Caco-2 (cell line): ENCODE data around the gene KCNH2. TPM values are rescaled to one million over a fixed set of nuclear protein-coding genes. Genes with fewer than 3 reads are reported as not detected.

Experiments
- BruUV-seq: library from RNA; stranded (reverse); fragments of 400-500 nt; replicated peaks from 2 replicates; lab custom pipeline; 2021; lab: Mats Ljungman, UMichigan
- CTCF ChIA-PET: fragments of 300-600 bp; sonication (Branson Sonifier 250); formaldehyde crosslinking; loops from one replicate; lab custom pipeline; 2022; ENCODE audit warnings: antibody characterized with exemption; lab: Charles Lee
- POLR2A ChIA-PET: fragments of 300-600 bp; sonication (Branson Sonifier 250); formaldehyde crosslinking; loops from one replicate; lab custom pipeline; 2022; ENCODE audit warnings: antibody characterized with exemption; lab: Charles Lee
- DNase-seq, 2 experiments: peaks; one replicate each; pipeline versions ENCODE4 v3.0.0 to v3.0.0-alpha.2; 2020 to 2022
- H3K27me3 ChIP-seq: replicated peaks from 2 replicates; pipeline ENCODE4 v1.6.0; 2011; ENCODE audit warnings: low read length; ENCODE audit not compliant: control insufficient read depth, insufficient read depth
- H3K36me3 ChIP-seq: 2 replicates; pipeline ENCODE4 v1.5.1; 2011; ENCODE audit warnings: low read length; ENCODE audit not compliant: control insufficient read depth, insufficient read depth
- H3K4me1 ChIP-seq: fragments of 250-450 bp; sonication (Bioruptor Pico); 2 replicates; pipeline ENCODE4 v1.5.1; 2020; ENCODE audit warnings: mild to moderate bottlenecking
- H3K4me3 ChIP-seq: 2 replicates; pipeline ENCODE4 v1.5.1; 2011; ENCODE audit warnings: low read depth, mild to moderate bottlenecking, control low read depth, low read length
- H3K9me3 ChIP-seq: fragments of 250-450 bp; sonication (Bioruptor Pico); 2 replicates; pipeline ENCODE4 v1.5.1; 2020; ENCODE audit warnings: mild to moderate bottlenecking, moderate library complexity
- H3K27ac Mint-ChIP-seq: one replicate; pipeline ENCODE4 v1.8.0; 2022; ENCODE audit warnings: mixed read lengths; ENCODE audit not compliant: unreplicated experiment
- H3K27me3 Mint-ChIP-seq: one replicate; pipeline ENCODE4 v1.8.0; 2022; ENCODE audit warnings: mixed read lengths; ENCODE audit not compliant: insufficient read depth, unreplicated experiment
- H3K36me3 Mint-ChIP-seq: one replicate; pipeline ENCODE4 v1.8.0; 2022; ENCODE audit warnings: mild to moderate bottlenecking, mixed read lengths; ENCODE audit not compliant: insufficient read depth, unreplicated experiment
- H3K4me1 Mint-ChIP-seq: one replicate; pipeline ENCODE4 v1.8.0; 2022; ENCODE audit warnings: low read depth, mixed read lengths; ENCODE audit not compliant: unreplicated experiment
- H3K4me3 Mint-ChIP-seq: one replicate; pipeline ENCODE4 v1.8.0; 2022; ENCODE audit warnings: mild to moderate bottlenecking, moderate library complexity, mixed read lengths; ENCODE audit not compliant: unreplicated experiment
- H3K9me3 Mint-ChIP-seq: one replicate; pipeline ENCODE4 v1.8.0; 2022; ENCODE audit warnings: mixed read lengths; ENCODE audit not compliant: unreplicated experiment
- intact Hi-C: fragments of 100-400 bp; cut with micrococcal nuclease; formaldehyde crosslinking; loops from one replicate; pipeline ENCODE4 v1.10.0; 2022; ENCODE audit not compliant: unreplicated experiment
- total RNA-seq: library from RNA; stranded (reverse); gene quantifications from 2 replicates; pipeline ENCODE4 v1.2.3, GENCODE V29; 2022
- TF ChIP-seq, protein P1 (sequence below), 2 experiments: fragments of 200-600 bp in 1 of 2; IDR thresholded peaks; 1 replicate in 1 of 2; 2 replicates in 1 of 2; pipeline versions ENCODE4 v1.5.1 to v1.8.0; 2011 to 2022; ENCODE audit warnings: antibody characterized with exemption in 1 of 2, control low read depth in 1 of 2, inconsistent platforms in 1 of 2, low read depth in 1 of 2, low read length in 1 of 2, mild to moderate bottlenecking in 1 of 2, moderate library complexity in 1 of 2; ENCODE audit not compliant: insufficient read depth in 1 of 2, severe bottlenecking in 1 of 2, unreplicated experiment in 1 of 2

The KCNH2 gene
- total RNA-seq, 1 experiment from 2014 or later = 0.66 TPM

DNA sequence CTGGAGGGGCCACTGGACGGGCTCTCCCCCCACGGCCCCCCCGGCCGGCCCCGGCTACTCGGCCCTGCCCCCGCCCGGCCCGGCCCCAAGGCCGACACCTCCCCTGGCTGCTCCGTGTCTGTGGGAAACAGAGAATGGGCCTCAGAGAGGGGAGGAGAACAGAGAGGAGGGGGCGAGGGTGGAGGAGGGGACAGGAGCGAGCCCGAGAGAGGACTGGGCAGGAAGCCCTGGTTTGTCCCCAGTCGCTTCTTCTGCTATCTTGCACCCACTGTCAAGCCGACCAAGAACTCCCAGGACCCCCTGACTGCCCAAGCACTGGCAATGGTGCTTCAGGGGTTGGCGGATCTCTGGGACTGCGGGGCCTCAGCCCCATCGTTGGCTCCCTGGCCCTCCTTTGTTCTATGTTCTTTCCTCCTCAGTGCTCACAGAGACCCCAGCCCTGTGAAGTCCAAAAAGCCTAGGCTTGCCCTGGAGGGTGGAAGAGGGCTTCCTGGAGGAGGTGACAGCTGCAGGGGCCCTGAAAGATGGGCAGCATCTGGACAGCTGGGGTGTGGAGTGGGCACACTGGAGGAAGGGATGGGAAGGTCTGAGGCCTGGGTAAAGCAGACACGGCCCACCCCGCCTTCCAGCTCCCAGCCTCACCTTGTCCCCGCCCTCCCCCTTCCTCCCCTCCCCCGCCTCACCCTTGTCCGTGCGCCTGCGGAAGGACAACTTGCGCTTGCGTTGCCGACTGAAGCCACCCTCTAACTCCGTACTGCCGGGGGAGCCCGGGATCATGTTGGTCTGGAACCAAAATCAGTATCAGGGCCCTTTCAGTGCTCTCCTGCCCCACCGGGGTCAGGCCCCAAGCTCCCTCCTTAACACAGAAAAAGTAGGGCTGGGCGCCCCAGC lies 30.1 kb downstream of the KCNH2 start:
- no peak overlapping the region for H3K4me3 ChIP-seq
- Mint-ChIP-seq H3K27ac (no peak overlapping the region), H3K9me3 (no peaks in the 10 kb centered on the region), H3K4me1 (no peaks in the 10 kb centered on the region), H3K4me3 (no peak overlapping the region), H3K27me3 (peaks cover 8% of the 10 kb centered on the region), H3K36me3 (no peaks in the 10 kb centered on the region)
- no peaks in the 10 kb centered on the region for H3K27me3 ChIP-seq
- no peaks in the 10 kb centered on the region for H3K9me3 ChIP-seq
- intact Hi-C loops = no loop called here
- no peaks in the 10 kb centered on the region for H3K36me3 ChIP-seq
- ChIA-PET CTCF (no interaction called here), POLR2A (no interaction called here)
- BruUV-seq = no TSS peak
- 0 out of 2 replicates have a peak, but pooled peaks cover 4% of the 10 kb centered on the region for H3K4me1 ChIP-seq
- no peak for DNase-seq
- TF ChIP-seq, protein P1, sequence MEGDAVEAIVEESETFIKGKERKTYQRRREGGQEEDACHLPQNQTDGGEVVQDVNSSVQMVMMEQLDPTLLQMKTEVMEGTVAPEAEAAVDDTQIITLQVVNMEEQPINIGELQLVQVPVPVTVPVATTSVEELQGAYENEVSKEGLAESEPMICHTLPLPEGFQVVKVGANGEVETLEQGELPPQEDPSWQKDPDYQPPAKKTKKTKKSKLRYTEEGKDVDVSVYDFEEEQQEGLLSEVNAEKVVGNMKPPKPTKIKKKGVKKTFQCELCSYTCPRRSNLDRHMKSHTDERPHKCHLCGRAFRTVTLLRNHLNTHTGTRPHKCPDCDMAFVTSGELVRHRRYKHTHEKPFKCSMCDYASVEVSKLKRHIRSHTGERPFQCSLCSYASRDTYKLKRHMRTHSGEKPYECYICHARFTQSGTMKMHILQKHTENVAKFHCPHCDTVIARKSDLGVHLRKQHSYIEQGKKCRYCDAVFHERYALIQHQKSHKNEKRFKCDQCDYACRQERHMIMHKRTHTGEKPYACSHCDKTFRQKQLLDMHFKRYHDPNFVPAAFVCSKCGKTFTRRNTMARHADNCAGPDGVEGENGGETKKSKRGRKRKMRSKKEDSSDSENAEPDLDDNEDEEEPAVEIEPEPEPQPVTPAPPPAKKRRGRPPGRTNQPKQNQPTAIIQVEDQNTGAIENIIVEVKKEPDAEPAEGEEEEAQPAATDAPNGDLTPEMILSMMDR (IDR thresholded peaks at IDR 0.05; ENCODE audit: insufficient read depth in 1 of 2, low read depth in 1 of 2, low read length in 1 of 2, severe bottlenecking in 1 of 2, unreplicated experiment in 1 of 2) = no peak

DNA sequence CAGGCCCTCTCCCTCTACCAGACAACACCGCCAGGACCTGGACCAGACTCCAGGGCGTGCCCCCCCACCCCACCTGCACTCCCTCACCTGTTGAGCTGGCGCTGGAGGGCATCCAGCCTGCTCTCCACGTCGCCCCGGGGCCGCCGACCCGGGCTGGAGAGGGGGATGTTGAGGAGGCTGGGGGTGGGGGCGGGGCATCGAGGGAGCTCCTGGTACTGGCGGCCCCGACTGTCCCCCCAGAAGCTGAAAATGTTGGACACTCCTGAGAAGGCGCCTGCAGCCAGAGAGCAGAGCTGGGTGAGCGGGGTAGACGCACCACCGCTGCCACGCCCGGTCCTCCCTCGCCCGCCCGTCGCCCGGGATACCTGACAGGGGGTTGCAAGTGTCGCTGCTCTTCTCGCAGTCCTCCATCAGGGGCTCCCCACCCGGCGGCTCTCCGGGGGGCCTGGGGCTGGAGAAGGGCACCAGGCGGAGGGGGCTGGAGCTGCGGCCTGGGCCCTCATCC lies 30.8 kb downstream of the KCNH2 start:
- Histone ChIP-seq H3K36me3 (no peaks in the 10 kb centered on the region), H3K4me3 (no peak overlapping the region), H3K9me3 (no peaks in the 10 kb centered on the region), H3K4me1 (0 out of 2 replicates have a peak, but pooled peaks cover 4% of the 10 kb centered on the region), H3K27me3 (no peaks in the 10 kb centered on the region)
- intact Hi-C loops = no loop called here
- ChIA-PET POLR2A (no interaction called here), CTCF (no interaction called here)
- TF ChIP-seq, protein P1 (IDR thresholded peaks at IDR 0.05; ENCODE audit: insufficient read depth in 1 of 2, low read depth in 1 of 2, low read length in 1 of 2, severe bottlenecking in 1 of 2, unreplicated experiment in 1 of 2) = no peak
- Mint-ChIP-seq H3K27ac (no peak overlapping the region), H3K4me3 (no peak overlapping the region), H3K4me1 (no peaks in the 10 kb centered on the region), H3K9me3 (no peaks in the 10 kb centered on the region), H3K27me3 (peaks cover 8% of the 10 kb centered on the region), H3K36me3 (no peaks in the 10 kb centered on the region)
- DNase-seq = no peak
- no TSS peak for BruUV-seq

DNA sequence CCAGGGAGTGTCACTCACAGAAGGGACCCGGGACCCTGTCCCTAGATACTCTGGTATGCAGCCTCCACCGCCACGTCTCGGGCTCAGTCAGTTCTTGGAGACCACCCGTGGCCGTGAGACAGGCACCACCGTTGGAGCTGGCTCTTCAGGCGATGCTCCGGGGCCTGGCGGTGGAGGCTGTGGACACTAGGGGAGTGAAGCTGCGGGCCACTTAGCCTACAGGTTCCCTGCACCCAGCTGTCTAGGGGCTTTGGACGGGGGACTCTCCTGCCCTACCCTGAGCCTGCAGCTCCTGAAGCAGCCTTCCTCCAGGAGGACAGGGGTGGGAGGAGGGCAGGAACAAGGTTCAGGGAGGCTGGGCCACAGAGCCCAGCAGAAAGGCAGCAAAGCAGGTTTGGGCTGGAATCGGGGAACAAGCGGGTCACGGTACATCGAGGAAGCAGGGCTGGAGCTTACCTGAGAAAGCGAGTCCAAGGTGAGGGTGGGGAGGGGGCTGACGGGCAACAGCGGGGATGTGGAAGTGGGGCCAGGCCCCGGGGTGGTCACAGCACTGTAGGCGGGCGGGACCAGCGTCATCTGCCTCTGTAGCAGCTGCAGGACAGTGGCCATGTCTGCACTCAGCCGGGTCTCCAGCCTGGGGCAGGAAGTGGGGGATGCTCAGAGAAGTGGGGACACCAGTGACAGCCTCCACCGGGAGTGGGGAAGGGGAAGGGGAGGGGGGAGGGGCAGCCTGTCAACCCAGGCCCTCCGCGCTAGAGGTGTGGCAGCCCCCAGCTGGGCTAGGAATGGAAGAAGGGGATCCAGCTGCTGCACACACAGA lies 31.5 kb downstream of the KCNH2 start:
- no peaks in the 10 kb centered on the region for H3K36me3 ChIP-seq
- Mint-ChIP-seq H3K27me3 (peaks cover 9% of the 10 kb centered on the region), H3K27ac (no peak overlapping the region), H3K4me1 (no peaks in the 10 kb centered on the region), H3K9me3 (no peaks in the 10 kb centered on the region), H3K4me3 (no peak overlapping the region), H3K36me3 (no peaks in the 10 kb centered on the region)
- no peak overlapping the region for H3K4me3 ChIP-seq
- 0 out of 2 replicates have a peak, but pooled peaks cover 4% of the 10 kb centered on the region for H3K4me1 ChIP-seq
- ChIA-PET CTCF (interaction anchor here (0.6 to 0.8 kb wide), 2 partner anchors 18 to 72 kb away, joined by 3 to 5 read pairs; no protein-coding TSS in a partner anchor), POLR2A (no interaction called here)
- no peak for DNase-seq
- H3K27me3 ChIP-seq = no peaks in the 10 kb centered on the region
- intact Hi-C loops = no loop called here
- BruUV-seq = no TSS peak
- no peaks in the 10 kb centered on the region for H3K9me3 ChIP-seq
- TF ChIP-seq, protein P1 (IDR thresholded peaks at IDR 0.05; ENCODE audit: insufficient read depth in 1 of 2, low read depth in 1 of 2, low read length in 1 of 2, severe bottlenecking in 1 of 2, unreplicated experiment in 1 of 2) = no peak
